ENCODE measurements around the gene TAS2R1. TPM values are rescaled to one million over a fixed set of nuclear protein-coding genes. Genes with fewer than 3 reads are reported as not detected.

The TAS2R1 gene
- total and polyA plus RNA-seq, 8 donors = not detected

DNA sequence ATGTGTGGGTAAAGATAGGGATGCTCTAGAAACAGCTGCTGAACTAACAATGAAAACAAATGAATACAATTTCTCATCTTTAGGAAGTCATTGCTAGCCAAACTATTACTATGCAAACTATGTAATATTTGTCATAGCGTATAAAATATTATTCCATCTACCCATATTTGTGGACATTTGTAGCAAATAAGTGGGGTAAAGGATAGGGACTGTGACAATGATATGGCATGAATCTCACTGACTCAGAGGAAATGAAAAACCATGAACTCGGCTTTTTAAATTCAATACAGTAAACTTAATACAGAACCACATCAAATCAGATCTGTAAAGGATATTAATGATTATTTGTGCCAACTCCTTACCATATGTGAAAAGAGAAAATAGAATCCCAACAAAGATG, 16.7 kb upstream of the TAS2R1 start:
- Histone ChIP-seq H3K27ac (no peak overlapping the region), H3K9me3 (no peaks in the 10 kb centered on the region), H3K27me3 (no peaks in the 10 kb centered on the region), H3K4me1 (no peaks in the 10 kb centered on the region), H3K4me3 (no peak overlapping the region), H3K36me3 (no peaks in the 10 kb centered on the region)
- intact Hi-C loops (cut with DNase I; ENCODE audit: low total_unique reads) = no loop called here
- TF ChIP-seq EP300 (IDR thresholded peaks at IDR 0.05) (no peak), POLR2A (IDR thresholded peaks at IDR 0.05) (no peak), POLR2AphosphoS5 (IDR thresholded peaks at IDR 0.05) (no peak)
- TF ChIP-seq, protein P1, sequence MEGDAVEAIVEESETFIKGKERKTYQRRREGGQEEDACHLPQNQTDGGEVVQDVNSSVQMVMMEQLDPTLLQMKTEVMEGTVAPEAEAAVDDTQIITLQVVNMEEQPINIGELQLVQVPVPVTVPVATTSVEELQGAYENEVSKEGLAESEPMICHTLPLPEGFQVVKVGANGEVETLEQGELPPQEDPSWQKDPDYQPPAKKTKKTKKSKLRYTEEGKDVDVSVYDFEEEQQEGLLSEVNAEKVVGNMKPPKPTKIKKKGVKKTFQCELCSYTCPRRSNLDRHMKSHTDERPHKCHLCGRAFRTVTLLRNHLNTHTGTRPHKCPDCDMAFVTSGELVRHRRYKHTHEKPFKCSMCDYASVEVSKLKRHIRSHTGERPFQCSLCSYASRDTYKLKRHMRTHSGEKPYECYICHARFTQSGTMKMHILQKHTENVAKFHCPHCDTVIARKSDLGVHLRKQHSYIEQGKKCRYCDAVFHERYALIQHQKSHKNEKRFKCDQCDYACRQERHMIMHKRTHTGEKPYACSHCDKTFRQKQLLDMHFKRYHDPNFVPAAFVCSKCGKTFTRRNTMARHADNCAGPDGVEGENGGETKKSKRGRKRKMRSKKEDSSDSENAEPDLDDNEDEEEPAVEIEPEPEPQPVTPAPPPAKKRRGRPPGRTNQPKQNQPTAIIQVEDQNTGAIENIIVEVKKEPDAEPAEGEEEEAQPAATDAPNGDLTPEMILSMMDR (IDR thresholded peaks at IDR 0.05) = no peak
- DNase-seq = no peak
- WGBS, 5 donors = 70 to 93% (median 89%) methylated on average over 2 of the region's 2 CpGs

DNA sequence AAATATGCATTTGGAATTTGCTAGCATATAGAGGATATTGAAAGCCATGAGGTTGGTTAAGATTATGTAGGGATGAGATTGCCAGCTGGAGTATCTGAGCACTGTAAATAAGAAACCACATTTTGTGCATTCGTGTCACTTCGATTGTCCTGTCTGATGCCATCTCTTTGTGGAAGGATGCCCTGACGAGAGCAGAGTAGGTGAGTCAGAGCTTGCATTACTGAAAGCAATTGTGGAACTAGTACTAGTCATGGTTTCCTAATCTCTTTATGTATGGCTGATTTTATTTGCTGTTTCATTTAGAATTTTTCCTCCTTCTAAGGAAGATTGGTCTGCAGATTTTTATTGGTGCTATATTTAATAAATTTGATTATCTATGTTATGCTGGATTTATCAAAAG, 14.5 kb upstream of the TAS2R1 start:
- 84 to 92% (median 88%) methylated on average over 3 of the region's 3 CpGs for WGBS, 5 donors

DNA sequence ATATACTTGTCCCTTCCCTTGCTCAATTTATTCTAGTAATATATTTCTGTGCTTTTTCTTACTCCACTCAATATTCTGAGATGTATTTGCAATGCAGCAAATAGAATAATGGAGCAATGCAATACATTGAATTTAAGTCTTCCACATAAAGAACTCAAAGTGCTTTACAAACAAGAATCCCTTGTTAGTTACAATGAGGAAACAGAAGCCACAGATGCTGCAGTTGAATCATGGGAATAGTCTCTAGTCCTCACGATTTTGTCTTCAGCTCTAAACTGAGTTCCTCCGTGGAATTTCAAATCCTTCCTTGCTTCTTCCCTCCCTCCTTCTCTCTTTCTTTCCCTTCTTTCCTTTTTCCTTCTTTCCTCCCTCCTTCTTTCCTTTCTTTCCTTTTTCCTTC, 12.5 kb upstream of the TAS2R1 start:
- Histone ChIP-seq H3K9me3 (peaks cover 0 to 16% (median 14%) of the 10 kb centered on the region in 4 donors), H3K4me1 (no peaks in the 10 kb centered on the region), H3K36me3 (no peaks in the 10 kb centered on the region), H3K27me3 (no peaks in the 10 kb centered on the region), H3K27ac (no peak overlapping the region), H3K4me3 (no peak overlapping the region)
- TF ChIP-seq EP300 (IDR thresholded peaks at IDR 0.05) (no peak), POLR2A (IDR thresholded peaks at IDR 0.05) (no peak), POLR2AphosphoS5 (IDR thresholded peaks at IDR 0.05) (no peak)
- TF ChIP-seq, protein P1 (IDR thresholded peaks at IDR 0.05) = no peak
- WGBS, 5 donors = 49 to 73% (median 66%) methylated on average over 2 of the region's 2 CpGs
- intact Hi-C loops (cut with DNase I; ENCODE audit: low total_unique reads) = no loop called here
- DNase-seq = no peak

More for the DNA sequence above, 14.5 kb upstream of the TAS2R1 start:
- no peak for DNase-seq
- TF ChIP-seq, protein P1 (IDR thresholded peaks at IDR 0.05) = no peak
- TF ChIP-seq POLR2A (IDR thresholded peaks at IDR 0.05) = no peak
- no peak for TF ChIP-seq POLR2AphosphoS5 (IDR thresholded peaks at IDR 0.05)
- no peak for TF ChIP-seq EP300 (IDR thresholded peaks at IDR 0.05)
- Histone ChIP-seq H3K27ac (no peak overlapping the region), H3K4me3 (no peak overlapping the region), H3K4me1 (no peaks in the 10 kb centered on the region), H3K27me3 (no peaks in the 10 kb centered on the region), H3K36me3 (no peaks in the 10 kb centered on the region), H3K9me3 (no peaks in the 10 kb centered on the region)
- intact Hi-C loops (cut with DNase I; ENCODE audit: low total_unique reads) = no loop called here

DNA sequence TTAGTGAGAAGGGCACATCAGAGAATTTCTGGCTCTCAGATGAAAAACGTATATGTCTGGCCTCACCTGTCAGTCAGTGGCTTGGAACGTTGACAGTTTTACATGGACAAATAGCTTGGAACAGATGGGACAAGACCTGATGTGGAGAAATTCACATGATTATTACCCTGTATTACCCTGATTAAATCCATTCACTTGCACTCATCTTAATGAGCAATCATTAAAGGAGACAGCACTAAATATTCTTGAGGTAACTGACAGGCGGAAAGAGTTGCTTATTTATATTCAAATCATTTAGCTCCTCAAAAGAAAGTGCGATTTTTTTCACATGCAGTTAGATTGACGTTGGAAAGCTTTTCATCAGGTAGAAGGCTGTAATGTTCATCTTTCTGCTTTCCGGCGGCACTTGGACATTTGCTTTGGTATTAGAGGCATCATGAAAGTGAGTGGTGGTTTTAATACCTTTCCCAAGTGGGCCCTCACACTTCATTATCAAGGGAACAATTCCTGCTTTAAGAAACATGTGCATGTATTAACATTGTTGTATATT, 11.7 kb upstream of the TAS2R1 start:
- Histone ChIP-seq H3K36me3 (no peaks in the 10 kb centered on the region), H3K9me3 (peaks cover 0 to 24% (median 19%) of the 10 kb centered on the region in 4 donors), H3K4me1 (no peaks in the 10 kb centered on the region), H3K4me3 (no peak overlapping the region), H3K27ac (no peak overlapping the region), H3K27me3 (no peaks in the 10 kb centered on the region)
- intact Hi-C loops (cut with DNase I; ENCODE audit: low total_unique reads) = no loop called here
- 73 to 80% (median 76%) methylated on average over 7 of the region's 7 CpGs for WGBS, 5 donors
- TF ChIP-seq POLR2A (IDR thresholded peaks at IDR 0.05) = no peak
- TF ChIP-seq POLR2AphosphoS5 (IDR thresholded peaks at IDR 0.05) = no peak
- TF ChIP-seq EP300 (IDR thresholded peaks at IDR 0.05) = no peak
- TF ChIP-seq, protein P1 (IDR thresholded peaks at IDR 0.05) = no peak
- no peak for DNase-seq

Data from stomach (tissue), 9 donors.